SK-N-SH (cell line): ENCODE measurements around the gene WDFY1. TPM values are rescaled to one million over a fixed set of nuclear protein-coding genes. Genes with fewer than 3 reads are reported as not detected.

Experiments used
- CTCF ChIA-PET: fragments of 300-600, 350-600 bp; formaldehyde crosslinking; extraction: SDS; loops from one replicate; lab custom pipeline; 2021; lab: Yijun Ruan, JAX
- POLR2A ChIA-PET: fragments of 350-600 bp; sonication (Branson Sonifier 250); formaldehyde crosslinking; extraction: SDS; loops from one replicate; lab custom pipeline; 2020; ENCODE audit warnings: antibody characterized with exemption, inconsistent platforms; lab: Yijun Ruan, JAX
- DNase-seq: peaks from one replicate; pipeline ENCODE4 v3.0.0; 2012
- H2AFZ ChIP-seq: fragments of 200-600 bp; sonication (generic); 2 replicates; pipeline ENCODE4 v1.8.1; 2016; ENCODE audit warnings: antibody characterized with exemption, mild to moderate bottlenecking, low read depth
- H3F3A ChIP-seq: fragments of 200-600 bp; sonication (generic); replicated peaks from 2 replicates; pipeline ENCODE3; 2016; ENCODE audit warnings: antibody characterized with exemption, mild to moderate bottlenecking; ENCODE audit not compliant: insufficient read depth
- H3K27ac ChIP-seq, 2 experiments: fragments of 200-500 bp in 1 of 2; fragments of 200-600 bp in 1 of 2; sonication (Bioruptor generic) in 1 of 2; sonication (generic), shearing (Covaris generic) in 1 of 2; 2 replicates each; pipeline versions ENCODE4 v1.5.1 to v1.6.1; 2014 to 2016; ENCODE audit warnings: low read depth in 2 of 2, inconsistent platforms in 1 of 2, low read length in 1 of 2, mild to moderate bottlenecking in 1 of 2, mixed read lengths in 1 of 2
- H3K27me3 ChIP-seq: fragments of 200-600 bp; sonication (generic), shearing (Covaris generic); 2 replicates; pipeline ENCODE4 v1.6.1; 2016; ENCODE audit warnings: mixed run types; ENCODE audit not compliant: insufficient read depth
- H3K36me3 ChIP-seq, 2 experiments: fragments of 200-500 bp in 1 of 2; fragments of 200-600 bp in 1 of 2; sonication (Bioruptor generic) in 1 of 2; sonication (generic) in 1 of 2; replicated peaks in 1 of 2; 2 replicates each; pipeline versions ENCODE3 to v1.5.1; 2014 to 2016; ENCODE audit warnings: low read length in 1 of 2, mild to moderate bottlenecking in 1 of 2; ENCODE audit not compliant: insufficient read depth in 2 of 2, control insufficient read depth in 1 of 2
- H3K4me1 ChIP-seq, 2 experiments: fragments of 200-500 bp in 1 of 2; fragments of 200-600 bp in 1 of 2; sonication (Bioruptor generic) in 1 of 2; sonication (generic), shearing (Covaris generic) in 1 of 2; 2 replicates each; pipeline versions ENCODE4 v1.5.1 to v1.6.1; 2014 to 2016; ENCODE audit warnings: low read depth in 1 of 2, low read length in 1 of 2, mixed run types in 1 of 2; ENCODE audit not compliant: insufficient read depth in 2 of 2, control insufficient read depth in 1 of 2
- H3K4me2 ChIP-seq: fragments of 200-600 bp; sonication (generic), shearing (Covaris generic); 2 replicates; pipeline ENCODE4 v1.6.1; 2017; ENCODE audit warnings: mixed run types
- H3K4me3 ChIP-seq, 2 experiments: fragments of 200-500 bp in 1 of 2; fragments of 200-600 bp in 1 of 2; sonication (Bioruptor generic) in 1 of 2; sonication (generic), shearing (Covaris generic) in 1 of 2; 2 replicates each; pipeline versions ENCODE4 v1.5.1 to v1.8.1; 2014 to 2016; ENCODE audit warnings: low read depth in 2 of 2, inconsistent platforms in 1 of 2, low read length in 1 of 2, mild to moderate bottlenecking in 1 of 2, mixed read lengths in 1 of 2, moderate library complexity in 1 of 2
- H3K79me2 ChIP-seq: fragments of 200-600 bp; sonication (generic); 2 replicates; pipeline ENCODE4 v1.8.1; 2017; ENCODE audit warnings: mild to moderate bottlenecking; ENCODE audit not compliant: insufficient read depth
- H3K9ac ChIP-seq: fragments of 200-600 bp; sonication (generic); 2 replicates; pipeline ENCODE4 v1.6.1; 2017; ENCODE audit warnings: mixed run types
- H3K9me2 ChIP-seq: fragments of 200-600 bp; sonication (generic); 2 replicates; pipeline ENCODE4 v1.6.1; 2017; ENCODE audit warnings: mixed run types
- H3K9me3 ChIP-seq: fragments of 200-600 bp; sonication (generic); 2 replicates; pipeline ENCODE4 v1.6.1; 2017; ENCODE audit warnings: mixed run types, mild to moderate bottlenecking, moderate library complexity
- H4K20me1 ChIP-seq: fragments of 200-600 bp; sonication (generic); 2 replicates; pipeline ENCODE4 v1.6.1; 2017; ENCODE audit warnings: mild to moderate bottlenecking, mixed run types; ENCODE audit not compliant: insufficient read depth
- CHD2 ChIP-seq: fragments of 150-350 bp; IDR thresholded peaks from 2 replicates; pipeline ENCODE4 v1.6.1; 2018; ENCODE audit warnings: low read length; ENCODE audit not compliant: partially characterized antibody
- ELF1 ChIP-seq: IDR thresholded peaks from 2 replicates; pipeline ENCODE4 v1.4.0; 2012
- EP300 ChIP-seq, 2 experiments: IDR thresholded peaks; 2 replicates each; pipeline versions ENCODE4 v1.4.0 to v1.6.1; 2012; ENCODE audit warnings: borderline replicate concordance in 1 of 2, low read depth in 1 of 2, low read length in 1 of 2
- EZH2phosphoT487 ChIP-seq: fragments of 200-600 bp; sonication (generic); IDR thresholded peaks from 2 replicates; pipeline ENCODE4 v1.6.1; 2017; ENCODE audit warnings: low read depth, mixed run types, mild to moderate bottlenecking, antibody characterized with exemption, moderate library complexity, borderline replicate concordance
- FOSL2 ChIP-seq: IDR thresholded peaks from 2 replicates; pipeline ENCODE4 v1.4.0; 2012; ENCODE audit warnings: low read depth, mild to moderate bottlenecking, moderate library complexity, borderline replicate concordance
- GABPA ChIP-seq: IDR thresholded peaks from 2 replicates; pipeline ENCODE4 v1.4.0; 2012; ENCODE audit warnings: low read depth, mild to moderate bottlenecking
- GATA2 ChIP-seq: sonication (generic); formaldehyde crosslinking; IDR thresholded peaks from 2 replicates; pipeline ENCODE4 v1.5.0; 2020; ENCODE audit warnings: mild to moderate bottlenecking, missing genetic modification reagents
- JUND ChIP-seq: IDR thresholded peaks from 2 replicates; pipeline ENCODE4 v1.4.0; 2012
- MAX ChIP-seq: IDR thresholded peaks from 2 replicates; pipeline ENCODE4 v1.4.0; 2012; ENCODE audit warnings: low read depth
- MXI1 ChIP-seq: IDR thresholded peaks from 2 replicates; pipeline ENCODE4 v1.6.1; 2012; ENCODE audit warnings: mild to moderate bottlenecking, low read depth, low read length, improper control_type of control experiment
- NFIC ChIP-seq: IDR thresholded peaks from 2 replicates; pipeline ENCODE4 v1.4.0; 2012; ENCODE audit warnings: borderline replicate concordance
- NRF1 ChIP-seq: IDR thresholded peaks from 2 replicates; pipeline ENCODE4 v1.6.1; 2012; ENCODE audit warnings: low read depth, mild to moderate bottlenecking, low read length
- RFX5 ChIP-seq: IDR thresholded peaks from 2 replicates; pipeline ENCODE4 v1.6.1; 2012; ENCODE audit warnings: mild to moderate bottlenecking, improper control_type of control experiment, low read length
- SIN3A ChIP-seq: IDR thresholded peaks from 2 replicates; pipeline ENCODE4 v1.6.1; 2012; ENCODE audit warnings: low read depth, mild to moderate bottlenecking, low read length, moderate library complexity, borderline replicate concordance
- TCF12 ChIP-seq: IDR thresholded peaks from 2 replicates; pipeline ENCODE4 v1.4.0; 2012
- USF1 ChIP-seq: IDR thresholded peaks from 2 replicates; pipeline ENCODE4 v1.4.0; 2012; ENCODE audit warnings: low read depth, borderline replicate concordance
- ZBTB33 ChIP-seq: IDR thresholded peaks from 2 replicates; pipeline ENCODE4 v1.4.0; 2012; ENCODE audit warnings: low read depth, borderline replicate concordance
- WGBS: methylation state at CpG from one replicate; pipeline ENCODE4 v1.1.6; 2017; ENCODE audit warnings: low lambda C conversion rate; 5-methylcytosine and 5-hydroxymethylcytosine counted together
- polyA plus RNA-seq, 3 experiments: library from polyadenylated mRNA; depleted of rRNA; stranded (reverse); fragments of >200 nt; gene quantifications; 2 replicates each; pipeline ENCODE4 v1.2.3, GENCODE V29; 2012
- TF ChIP-seq, protein P1 (sequence below): fragments of 200-600 bp; sonication (generic); IDR thresholded peaks from 2 replicates; pipeline ENCODE4 v1.6.1; 2017; ENCODE audit warnings: antibody characterized with exemption, mild to moderate bottlenecking, moderate library complexity
- TF ChIP-seq, protein P2 (sequence below): fragments of 150-350 bp; IDR thresholded peaks from 2 replicates; pipeline ENCODE4 v1.6.1; 2016; ENCODE audit warnings: mild to moderate bottlenecking, low read depth, low read length

Gene WDFY1
- polyA plus RNA-seq, 1 of the 3 experiments (the other 2 are of a cell fraction): 21.7 TPM

- no peak for TF ChIP-seq CHD2
- no peak for TF ChIP-seq NFIC
- TF ChIP-seq SIN3A: no peak
- no peak for TF ChIP-seq EZH2phosphoT487
- no peak for TF ChIP-seq MAX
- TF ChIP-seq RFX5: no peak
- no peak for TF ChIP-seq GABPA
- TF ChIP-seq ZBTB33: no peak
These were observed 14.6 kb upstream of the WDFY1 start (continued) for GRCh38 chr2:223959688-223960087.

GRCh38 chr2:223957092-223957851 lies 12.1 kb upstream of the WDFY1 start, which contains the start of gene MRPL44:
TSS of gene MRPL44 (plus strand) at chr2:223957463. CDS start at chr2:223957473, 10 bp downstream.
- peak; percentile 93 for DNase-seq
- Histone ChIP-seq H3K27ac (peak within 1 kb of the TSS; percentile 74 to 89), H3K9me2 (no peaks in the 10 kb centered on the region), H3K36me3 (peaks cover 24 to 25% of the 10 kb centered on the region in 2 experiments), H3K4me3 (peak within 1 kb of the TSS; percentile 93 to 97), H3K27me3 (no peaks in the 10 kb centered on the region), H3F3A (no peaks in the 10 kb centered on the region), H3K4me2 (peak within 1 kb of the TSS; percentile 71), H2AFZ (peak within 1 kb of the TSS; percentile 91), H3K9ac (peak within 1 kb of the TSS; percentile 89), H3K4me1 (peaks cover 4 to 27% of the 10 kb centered on the region in 2 experiments; a peak in 3 of 4 replicates), H3K9me3 (no peaks in the 10 kb centered on the region), H3K79me2 (peaks cover 50% of the 10 kb centered on the region), H4K20me1 (no peaks in the 10 kb centered on the region; the same call in 1 of the 2 replicates)
- CTCF ChIA-PET: interaction anchor here (0.9 to 3.0 kb wide), 5 partner anchors 10 to 492 kb away, joined by 3 to 16 read pairs (median 5); no protein-coding TSS in a partner anchor
- POLR2A ChIA-PET: interaction anchor here (0.5 to 0.6 kb wide), 2 partner anchors 51 to 1913 kb away, joined by 3 to 8 read pairs; no protein-coding TSS in a partner anchor
- under 1% methylated on average over 45 of the region's 65 CpGs for WGBS
- TF ChIP-seq GATA2 (CRISPR knock-in tag) (no peak), ZBTB33 (peak; percentile 67; the same call in 1 of the 2 replicates), SIN3A (peak; percentile 98), MAX (peak; percentile 92), FOSL2 (no peak), ELF1 (peak; percentile 100), CHD2 (peak; percentile 94), USF1 (peak; percentile 53), MXI1 (peak; percentile 85), RFX5 (peak; percentile 43; the same call in 1 of the 2 replicates), GABPA (peak; percentile 97), JUND (no peak), EP300 (IDR thresholded peaks at IDR 0.05; ENCODE audit: borderline replicate concordance in 1 of 2, low read depth in 1 of 2, low read length in 1 of 2) (peak; percentile 34 to 53; a peak in 2 of 4 replicates), NRF1 (peak; percentile 64), NFIC (no peak; the same call in 1 of the 2 replicates), EZH2phosphoT487 (no peak), TCF12 (no peak)
- TF ChIP-seq, protein P1, sequence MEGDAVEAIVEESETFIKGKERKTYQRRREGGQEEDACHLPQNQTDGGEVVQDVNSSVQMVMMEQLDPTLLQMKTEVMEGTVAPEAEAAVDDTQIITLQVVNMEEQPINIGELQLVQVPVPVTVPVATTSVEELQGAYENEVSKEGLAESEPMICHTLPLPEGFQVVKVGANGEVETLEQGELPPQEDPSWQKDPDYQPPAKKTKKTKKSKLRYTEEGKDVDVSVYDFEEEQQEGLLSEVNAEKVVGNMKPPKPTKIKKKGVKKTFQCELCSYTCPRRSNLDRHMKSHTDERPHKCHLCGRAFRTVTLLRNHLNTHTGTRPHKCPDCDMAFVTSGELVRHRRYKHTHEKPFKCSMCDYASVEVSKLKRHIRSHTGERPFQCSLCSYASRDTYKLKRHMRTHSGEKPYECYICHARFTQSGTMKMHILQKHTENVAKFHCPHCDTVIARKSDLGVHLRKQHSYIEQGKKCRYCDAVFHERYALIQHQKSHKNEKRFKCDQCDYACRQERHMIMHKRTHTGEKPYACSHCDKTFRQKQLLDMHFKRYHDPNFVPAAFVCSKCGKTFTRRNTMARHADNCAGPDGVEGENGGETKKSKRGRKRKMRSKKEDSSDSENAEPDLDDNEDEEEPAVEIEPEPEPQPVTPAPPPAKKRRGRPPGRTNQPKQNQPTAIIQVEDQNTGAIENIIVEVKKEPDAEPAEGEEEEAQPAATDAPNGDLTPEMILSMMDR: no peak
- TF ChIP-seq, protein P2, sequence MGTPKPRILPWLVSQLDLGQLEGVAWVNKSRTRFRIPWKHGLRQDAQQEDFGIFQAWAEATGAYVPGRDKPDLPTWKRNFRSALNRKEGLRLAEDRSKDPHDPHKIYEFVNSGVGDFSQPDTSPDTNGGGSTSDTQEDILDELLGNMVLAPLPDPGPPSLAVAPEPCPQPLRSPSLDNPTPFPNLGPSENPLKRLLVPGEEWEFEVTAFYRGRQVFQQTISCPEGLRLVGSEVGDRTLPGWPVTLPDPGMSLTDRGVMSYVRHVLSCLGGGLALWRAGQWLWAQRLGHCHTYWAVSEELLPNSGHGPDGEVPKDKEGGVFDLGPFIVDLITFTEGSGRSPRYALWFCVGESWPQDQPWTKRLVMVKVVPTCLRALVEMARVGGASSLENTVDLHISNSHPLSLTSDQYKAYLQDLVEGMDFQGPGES: peak; percentile 26; the same call in 1 of the 2 replicates
